ENCODE measurements around the gene MRPL37.

DNA sequence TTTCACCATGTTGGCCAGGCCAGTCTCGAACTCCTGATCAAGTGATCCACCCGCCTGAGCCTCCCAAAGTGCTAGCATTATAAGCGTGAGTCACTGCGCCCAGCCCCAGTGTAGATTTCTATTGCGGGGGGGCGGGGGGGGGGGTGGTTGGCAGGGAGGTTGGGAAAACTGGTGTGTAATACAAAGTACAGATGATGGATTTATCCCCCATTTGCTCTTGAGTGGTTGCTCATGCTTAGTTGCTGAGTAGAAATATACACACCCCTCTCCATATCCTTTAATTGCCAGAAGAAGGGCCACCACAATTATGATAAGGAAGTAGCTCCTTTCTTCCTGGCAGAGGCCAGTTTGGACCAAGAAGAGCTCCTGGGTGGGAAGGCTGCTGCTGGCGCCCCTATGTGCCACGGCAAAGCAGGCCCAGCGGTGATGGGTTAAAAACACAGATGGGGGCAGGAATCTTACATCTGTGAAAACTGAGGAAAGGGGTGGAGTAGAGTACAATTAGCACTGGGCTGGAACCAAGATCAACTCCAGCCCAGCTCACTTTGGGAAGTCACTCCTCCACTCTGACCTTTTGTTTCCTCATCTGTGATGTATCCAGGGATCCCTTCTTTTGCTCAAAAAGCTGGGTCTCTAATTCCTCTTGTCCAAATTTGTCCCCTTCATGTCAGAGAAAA lies 55.2 kb downstream of the MRPL37 start:
- no peak for TF ChIP-seq CHD2 (IDR thresholded peaks at IDR 0.05; ENCODE audit: low read length)
- TF ChIP-seq, protein P1, sequence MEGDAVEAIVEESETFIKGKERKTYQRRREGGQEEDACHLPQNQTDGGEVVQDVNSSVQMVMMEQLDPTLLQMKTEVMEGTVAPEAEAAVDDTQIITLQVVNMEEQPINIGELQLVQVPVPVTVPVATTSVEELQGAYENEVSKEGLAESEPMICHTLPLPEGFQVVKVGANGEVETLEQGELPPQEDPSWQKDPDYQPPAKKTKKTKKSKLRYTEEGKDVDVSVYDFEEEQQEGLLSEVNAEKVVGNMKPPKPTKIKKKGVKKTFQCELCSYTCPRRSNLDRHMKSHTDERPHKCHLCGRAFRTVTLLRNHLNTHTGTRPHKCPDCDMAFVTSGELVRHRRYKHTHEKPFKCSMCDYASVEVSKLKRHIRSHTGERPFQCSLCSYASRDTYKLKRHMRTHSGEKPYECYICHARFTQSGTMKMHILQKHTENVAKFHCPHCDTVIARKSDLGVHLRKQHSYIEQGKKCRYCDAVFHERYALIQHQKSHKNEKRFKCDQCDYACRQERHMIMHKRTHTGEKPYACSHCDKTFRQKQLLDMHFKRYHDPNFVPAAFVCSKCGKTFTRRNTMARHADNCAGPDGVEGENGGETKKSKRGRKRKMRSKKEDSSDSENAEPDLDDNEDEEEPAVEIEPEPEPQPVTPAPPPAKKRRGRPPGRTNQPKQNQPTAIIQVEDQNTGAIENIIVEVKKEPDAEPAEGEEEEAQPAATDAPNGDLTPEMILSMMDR (IDR thresholded peaks at IDR 0.05; ENCODE audit: control extremely low read depth in 1 of 3, insufficient read depth in 1 of 3, low read depth in 1 of 3, low read length in 3 of 3) = no peak
- TF ChIP-seq GABPA (IDR thresholded peaks at IDR 0.05; ENCODE audit: borderline replicate concordance, insufficient read depth, low read length) = no peak
- no peak for TF ChIP-seq RAD21 (IDR thresholded peaks at IDR 0.05 in 1 of 2, conservative IDR thresholded peaks at IDR 0.05 in 1 of 2; ENCODE audit: low read depth in 2 of 2, low read length in 2 of 2)
- TF ChIP-seq POLR2A (IDR thresholded peaks at IDR 0.05; ENCODE audit: control extremely low read depth in 1 of 2, low read depth in 2 of 2, low read length in 2 of 2) = no peak
- TF ChIP-seq MAX (IDR thresholded peaks at IDR 0.05) = no peak
- no peak for TF ChIP-seq JUND (IDR thresholded peaks at IDR 0.05; ENCODE audit: low read length)
- TF ChIP-seq EP300 (IDR thresholded peaks at IDR 0.05; ENCODE audit: borderline replicate concordance in 1 of 2, low read depth in 2 of 2, low read length in 2 of 2) = no peak
- no peak for TF ChIP-seq CREB1 (IDR thresholded peaks at IDR 0.05)

Measured in H1 (cell line).